Neural cell (in vitro differentiated cells): Measurements from ENCODE around the gene PRKG1.

Source experiments
- CTCF ChIP-seq: fragments of 450-650 bp; IDR thresholded peaks from 2 replicates; pipeline ENCODE4 v1.5.1; 2014; ENCODE audit warnings: antibody characterized with exemption, mild to moderate bottlenecking, moderate library complexity; ENCODE audit not compliant: poor library complexity, severe bottlenecking
- POLR2AphosphoS5 ChIP-seq: IDR thresholded peaks from 2 replicates; pipeline ENCODE4 v1.6.1; 2012

DNA sequence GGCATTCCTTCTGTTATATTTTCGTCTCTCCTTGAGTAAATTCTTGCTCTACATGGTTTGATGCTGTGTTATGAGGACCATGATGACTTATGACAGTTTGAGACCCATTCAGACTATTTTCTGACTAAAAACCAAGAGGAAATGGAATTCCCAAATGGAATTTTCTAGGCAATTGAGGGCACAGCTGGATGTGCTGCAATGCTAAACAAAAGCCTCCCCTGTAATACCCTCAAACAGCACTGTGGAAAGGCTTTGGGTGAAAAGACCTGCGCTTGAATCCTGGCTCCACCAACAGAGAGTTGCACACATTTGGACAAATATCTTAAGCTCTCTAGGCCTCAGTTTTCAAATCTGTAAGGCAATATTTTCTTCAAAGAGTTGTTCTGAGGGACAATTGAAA, 129.1 kb downstream of the PRKG1 start:
- TF ChIP-seq POLR2AphosphoS5 (no peak), CTCF (no peak)
